HG03342 (cell line): ENCODE measurements around the gene ASTL.
"Not testable (repeated sequence)": the region's sequence is repeated elsewhere in the genome, so short reads cannot be mapped to it uniquely, and the experiment has no call there.

ENCODE experiments used
- ATAC-seq: cut with Tn5 transposase; IDR thresholded peaks from one replicate; pipeline ENCODE4 v1.9.1; 2021; ENCODE audit warnings: mild to moderate bottlenecking, moderate library complexity; ENCODE audit not compliant: unreplicated experiment

The ASTL gene

GRCh38 chr2:96085541-96086355 lies 52.6 kb downstream of the ASTL start:
- ATAC-seq: no peak

DNA sequence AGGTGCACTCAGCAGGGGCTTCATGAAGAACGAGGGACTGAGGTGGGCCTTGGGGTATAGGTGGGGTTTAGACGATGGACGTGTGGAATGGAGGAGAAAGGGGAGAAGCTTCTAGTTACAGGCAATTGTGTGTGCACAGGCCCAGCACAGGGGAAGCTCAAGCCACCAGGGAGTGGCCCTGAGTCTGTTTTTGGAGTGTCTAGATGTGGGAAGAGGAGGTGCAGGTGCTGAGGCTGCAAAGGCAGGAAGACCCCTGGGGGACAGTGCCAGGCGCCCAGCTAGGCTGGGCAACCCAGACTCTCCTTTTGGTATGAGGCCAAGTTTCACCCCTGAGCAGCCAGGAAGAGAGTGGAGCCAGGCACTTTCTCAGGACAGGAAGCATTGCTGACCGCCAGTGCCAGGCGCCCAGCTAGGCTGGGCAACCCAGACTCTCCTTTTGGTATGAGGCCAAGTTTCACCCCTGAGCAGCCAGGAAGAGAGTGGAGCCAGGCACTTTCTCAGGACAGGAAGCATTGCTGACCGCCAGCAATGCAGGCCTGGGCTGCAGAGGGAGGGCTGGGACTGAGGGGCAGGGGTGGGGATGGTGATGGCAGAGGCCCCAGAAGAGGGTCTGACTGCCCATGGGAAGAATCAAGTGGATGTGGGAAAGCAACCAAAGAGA lies 53.3 kb downstream of the ASTL start:
- not testable (repeated sequence) for ATAC-seq

DNA sequence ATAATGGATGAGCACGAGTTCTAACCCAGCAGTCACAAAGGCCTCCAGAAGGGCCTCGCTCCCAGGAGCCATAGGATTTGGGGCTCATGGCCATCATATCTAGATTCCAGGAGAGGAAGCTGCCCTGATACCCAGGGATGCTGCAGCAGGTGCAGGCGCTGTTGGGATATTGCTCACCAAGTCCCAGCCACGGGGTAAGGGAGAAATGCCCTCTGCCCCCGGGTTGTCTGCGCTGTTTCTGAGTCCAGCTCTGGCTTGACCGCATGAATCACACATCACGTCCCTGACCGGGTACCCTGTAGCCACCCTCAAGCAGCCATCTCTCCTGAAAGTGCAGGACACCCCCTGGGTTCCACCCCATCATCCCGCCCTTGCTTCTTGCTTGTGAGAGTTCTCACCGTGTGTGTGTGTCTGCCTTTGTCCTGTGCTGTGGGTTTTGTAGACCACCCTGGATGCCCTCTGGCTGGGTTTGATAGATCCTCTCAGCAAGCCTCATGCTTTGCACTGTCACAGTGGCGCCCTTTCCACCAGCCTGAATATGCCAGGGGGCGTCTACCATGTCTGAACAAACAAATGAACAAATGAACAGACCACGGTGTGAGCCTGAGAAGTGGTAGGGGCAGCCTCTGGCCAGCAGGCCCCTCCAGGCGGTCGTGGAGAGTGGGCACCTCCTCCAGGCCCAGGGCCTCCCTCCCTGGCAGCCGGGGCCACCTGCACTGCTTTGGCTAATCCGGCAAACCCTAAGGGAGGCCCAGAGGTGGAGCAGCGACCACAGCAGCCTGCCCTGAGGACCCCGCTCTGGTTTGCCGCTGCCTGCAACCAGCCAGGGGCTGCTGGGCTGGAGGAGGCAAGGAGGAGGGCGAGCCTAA lies 54.1 kb downstream of the ASTL start:
- no peak for ATAC-seq

DNA sequence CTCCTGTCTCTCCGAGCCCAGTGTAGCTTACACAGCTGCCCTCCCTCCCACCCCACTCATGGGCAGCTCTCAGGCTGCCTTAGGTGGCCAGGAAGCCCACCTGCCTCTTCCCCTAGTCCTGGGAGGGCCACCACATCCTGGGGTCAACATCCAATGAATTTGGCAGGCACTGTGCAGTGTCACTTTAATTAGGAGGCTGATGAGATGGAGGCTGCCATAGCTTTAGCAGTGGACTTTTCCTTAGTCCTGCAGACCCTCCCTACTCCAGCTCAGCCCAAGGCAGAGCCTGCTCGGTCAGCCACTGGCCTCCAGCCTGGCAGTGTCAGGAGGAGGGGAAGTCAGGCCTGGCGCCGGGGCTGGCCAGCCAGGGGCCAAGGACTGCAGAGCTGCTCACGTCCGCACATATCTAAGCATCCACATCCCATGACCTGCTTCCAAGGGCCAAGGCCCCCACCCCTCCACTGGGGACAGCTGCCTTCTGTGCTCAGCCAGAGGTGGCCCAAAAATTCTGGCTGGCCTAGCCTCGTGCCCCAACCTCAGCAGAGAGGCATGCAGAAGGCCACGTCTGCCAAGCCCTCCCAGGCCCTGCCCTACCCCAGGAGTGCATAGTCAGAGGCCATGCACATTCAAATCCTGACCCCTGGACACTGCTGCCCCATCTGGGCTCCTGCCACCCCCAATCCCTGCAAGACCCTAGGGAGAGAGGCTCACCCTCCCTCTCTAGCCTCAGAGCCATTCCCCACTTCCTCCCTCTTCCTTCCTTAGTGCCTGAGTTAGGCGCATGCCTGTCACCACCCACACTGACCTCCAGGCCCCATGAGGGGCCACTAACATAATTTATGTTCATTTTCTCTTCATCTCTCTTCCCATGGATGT lies 55.0 kb downstream of the ASTL start:
- ATAC-seq: no peak

DNA sequence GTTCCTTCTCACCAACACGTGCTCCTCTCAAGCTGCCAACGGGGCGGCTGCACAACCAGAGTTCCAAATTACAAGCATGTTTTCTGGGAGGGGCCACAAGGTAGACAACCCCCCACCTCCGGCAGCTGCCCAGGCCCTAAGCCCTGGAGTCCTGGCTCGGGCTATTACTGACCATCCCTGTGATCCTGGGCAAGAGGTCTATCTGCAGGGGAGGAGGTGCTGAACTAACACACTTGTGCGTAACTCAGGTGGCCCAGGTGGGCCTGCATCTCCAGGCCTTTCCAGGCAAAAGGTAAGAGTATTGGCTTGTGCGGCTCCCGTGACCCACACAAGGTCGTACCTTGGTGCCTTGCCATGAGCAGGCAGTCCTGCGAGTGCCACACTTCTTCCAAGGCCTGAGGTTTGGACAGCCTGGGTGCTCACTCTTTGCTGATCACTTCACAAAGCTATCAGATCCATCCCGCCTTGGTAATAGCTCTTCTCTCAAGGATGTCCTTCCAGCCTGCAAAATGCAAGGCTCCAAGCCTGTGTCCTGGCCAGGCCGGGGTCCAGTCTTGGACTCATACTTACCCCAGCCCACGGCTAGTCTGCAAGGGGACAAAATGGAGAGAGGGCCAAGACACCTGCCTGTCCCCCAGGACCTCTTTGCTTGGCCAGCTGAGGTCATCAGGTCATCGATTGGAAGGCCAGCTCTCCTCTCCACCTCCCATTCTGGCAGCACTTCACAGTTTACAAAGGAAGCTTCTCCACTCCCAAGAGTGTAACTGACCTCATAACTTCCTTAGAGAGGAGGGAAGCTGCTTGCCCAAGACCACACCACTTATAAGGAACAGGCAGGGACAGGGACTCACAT lies 55.9 kb downstream of the ASTL start:
- no peak for ATAC-seq

DNA sequence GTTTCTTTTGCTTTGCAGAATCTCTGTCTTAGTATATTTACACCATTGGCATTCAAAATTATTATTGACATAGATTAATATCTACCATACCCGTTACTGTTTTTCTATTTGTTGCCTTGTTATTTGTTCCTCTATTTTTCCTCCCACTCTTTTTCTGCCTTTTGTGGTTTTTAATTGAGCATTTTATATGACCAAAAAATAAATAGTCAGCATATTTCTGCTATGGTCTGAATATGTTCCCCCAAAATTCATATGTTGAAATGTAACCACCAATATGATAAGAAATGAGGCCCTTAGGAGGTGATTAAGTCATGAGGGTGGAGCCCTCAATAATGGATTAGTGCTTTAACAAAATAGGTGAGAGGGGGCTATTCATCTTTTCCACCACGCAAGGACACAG lies 57.3 kb downstream of the ASTL start:
- ATAC-seq: no peak

DNA sequence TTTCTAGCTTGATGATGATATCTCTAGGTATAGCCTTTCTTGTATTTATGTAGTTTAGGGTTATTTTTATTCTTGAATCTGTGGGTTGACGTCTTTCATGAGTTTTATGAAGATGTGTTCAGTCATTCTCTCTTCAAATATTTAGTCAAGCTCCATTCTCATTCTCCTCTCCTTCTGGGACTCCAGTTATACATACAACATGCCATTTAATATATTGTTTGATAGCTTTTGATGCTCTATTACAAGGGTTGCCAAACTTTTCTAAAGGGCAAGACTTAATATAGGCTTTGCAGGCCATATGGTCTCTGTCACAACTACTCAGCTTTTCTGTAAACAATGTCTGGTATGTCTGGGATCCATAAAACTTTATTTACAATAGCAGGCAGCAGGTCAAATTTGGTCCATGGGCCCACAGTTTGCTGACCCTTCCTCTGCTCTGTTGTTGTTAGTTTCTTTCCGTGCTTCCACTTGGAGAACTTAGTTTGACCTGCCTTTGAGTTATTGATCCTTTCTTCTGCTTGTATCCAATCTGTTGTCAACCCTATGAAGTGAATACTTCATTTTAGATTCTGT lies 63.0 kb downstream of the ASTL start:
- ATAC-seq: no peak

DNA sequence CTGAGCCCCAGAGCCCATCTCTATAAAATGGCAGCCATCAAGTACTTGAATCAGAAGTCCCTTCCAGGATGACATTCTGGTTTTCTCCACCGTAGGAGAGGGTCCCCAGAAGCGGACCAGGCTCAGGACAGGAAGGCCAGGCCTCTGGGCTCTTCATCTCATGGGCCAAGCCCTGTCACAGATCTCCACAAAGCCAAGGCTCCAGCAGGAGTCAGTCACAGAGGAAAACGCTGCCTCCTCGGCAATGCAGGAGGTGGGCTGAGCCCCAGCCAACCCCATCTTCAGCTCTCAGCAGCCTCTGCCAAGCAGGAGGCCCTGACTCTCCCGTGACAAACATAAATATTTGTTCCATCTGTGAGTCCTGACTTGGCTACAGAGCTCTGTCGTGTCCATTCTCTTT lies 64.1 kb downstream of the ASTL start:
- ATAC-seq: no peak

DNA sequence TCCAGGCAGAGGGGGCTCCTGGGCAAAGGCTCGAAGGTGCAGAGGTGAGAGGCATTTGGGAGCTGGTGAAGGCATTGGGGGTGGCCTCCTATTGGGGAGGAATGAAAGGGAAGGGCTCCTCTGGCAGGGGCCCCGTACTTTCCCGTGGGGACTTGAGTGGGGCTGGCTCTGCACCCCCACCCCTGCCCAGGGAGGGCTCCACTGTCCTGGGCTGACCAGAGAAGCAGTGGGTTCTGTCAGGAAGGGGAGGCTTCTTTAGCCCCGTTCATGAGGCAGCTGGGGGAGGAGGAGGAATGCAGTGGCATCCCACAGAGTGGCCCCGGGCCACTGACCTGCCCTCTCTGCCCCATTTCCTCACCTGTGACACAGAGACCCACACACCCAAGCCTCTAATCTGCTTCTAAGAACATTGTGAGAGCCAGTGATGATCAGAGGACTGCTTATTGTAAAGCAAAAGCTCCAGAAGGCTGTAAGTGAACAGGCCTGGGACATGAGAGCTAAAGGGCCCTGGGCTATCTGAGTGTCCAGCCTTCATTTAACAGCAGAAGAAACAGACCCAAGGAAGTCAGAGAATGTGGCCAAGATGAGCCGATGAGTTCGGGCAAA lies 65.0 kb downstream of the ASTL start:
- no peak for ATAC-seq
